Upper lobe of left lung (tissue), 6 donors: Measurements from ENCODE around the gene ARPIN. TPM values are rescaled to one million over a fixed set of nuclear protein-coding genes. Genes with fewer than 3 reads are reported as not detected.

Experiments used
- ATAC-seq, 2 donors: fragments of 200-7000 bp; cut with Tn5 transposase; one replicate each; pipeline ENCODE4 v1.9.1; 2022; ENCODE audit warnings: mild to moderate bottlenecking in 2 of 2, moderate library complexity in 2 of 2; ENCODE audit not compliant: low FRiP score in 2 of 2
- DNase-seq, 2 donors: peaks; one replicate each; pipeline ENCODE4 v3.0.0-alpha.2; 2019 to 2020
- H3K27ac ChIP-seq, 4 donors: fragments of 200-600 bp; sonication (generic); one replicate each; pipeline ENCODE4 v1.5.1; 2016 to 2019
- H3K27me3 ChIP-seq, 4 donors: fragments of 200-600 bp; sonication (generic); one replicate each; pipeline ENCODE4 v1.5.1; 2017 to 2019
- H3K36me3 ChIP-seq, 4 donors: fragments of 200-600 bp; sonication (generic); one replicate each; pipeline ENCODE4 v1.5.1; 2016 to 2019
- H3K4me1 ChIP-seq, 4 donors: fragments of 200-600 bp; sonication (generic); one replicate each; pipeline ENCODE4 v1.5.1; 2018 to 2019
- H3K4me3 ChIP-seq, 4 donors: fragments of 200-600 bp; sonication (generic); one replicate each; pipeline ENCODE4 v1.5.1; 2017 to 2019; ENCODE audit warnings: mild to moderate bottlenecking in 2 of 4, moderate library complexity in 1 of 4
- H3K9me3 ChIP-seq, 4 donors: fragments of 200-600 bp; sonication (generic); one replicate each; pipeline ENCODE4 v1.5.1; 2018 to 2019
- EP300 ChIP-seq, 4 donors: sonication (generic); formaldehyde crosslinking; IDR thresholded peaks; one replicate each; pipeline ENCODE4 v1.5.1; 2017; ENCODE audit warnings: antibody characterized with exemption in 4 of 4, control low read depth in 2 of 4
- POLR2A ChIP-seq, 4 donors: fragments of 450-650 bp; IDR thresholded peaks; one replicate each; pipeline ENCODE4 v1.5.1; 2016 to 2017; ENCODE audit warnings: antibody characterized with exemption in 4 of 4, mild to moderate bottlenecking in 2 of 4
- POLR2AphosphoS5 ChIP-seq, 2 donors: sonication (generic); formaldehyde crosslinking; IDR thresholded peaks; one replicate each; pipeline ENCODE4 v1.5.1; 2017; ENCODE audit warnings: antibody characterized with exemption in 2 of 2
- WGBS, 2 donors: methylation state at CpG; one replicate each; pipeline ENCODE4 v1.1.5; 2017 to 2018; 5-methylcytosine and 5-hydroxymethylcytosine counted together
- total RNA-seq, 6 donors: library from RNA; depleted of rRNA in 4 of 6; stranded (reverse); fragments of >200 nt in 4 of 6; gene quantifications; one replicate each; pipeline versions ENCODE4 v1.1.0 to v1.2.1, GENCODE V29; 2016 to 2021
- TF ChIP-seq, protein P1 (sequence below), 6 experiments: fragments of 450-650 bp in 4 of 6; fragments of 200-600 bp in 2 of 6; sonication (generic) in 2 of 6; IDR thresholded peaks; one replicate each; pipeline ENCODE4 v1.5.1; 2016 to 2019; ENCODE audit warnings: antibody characterized with exemption in 6 of 6
- donor health status: DM: no; HTN: no; CAD: no; lungs with moderate emphysema.
- donor health status: DM: no; HTN: yes; CAD: no; lungs with severe emphysema.

The ARPIN gene
- total RNA-seq, 6 donors from 2014 or later = 24.9 to 56.6 (median 35.1) TPM

DNA sequence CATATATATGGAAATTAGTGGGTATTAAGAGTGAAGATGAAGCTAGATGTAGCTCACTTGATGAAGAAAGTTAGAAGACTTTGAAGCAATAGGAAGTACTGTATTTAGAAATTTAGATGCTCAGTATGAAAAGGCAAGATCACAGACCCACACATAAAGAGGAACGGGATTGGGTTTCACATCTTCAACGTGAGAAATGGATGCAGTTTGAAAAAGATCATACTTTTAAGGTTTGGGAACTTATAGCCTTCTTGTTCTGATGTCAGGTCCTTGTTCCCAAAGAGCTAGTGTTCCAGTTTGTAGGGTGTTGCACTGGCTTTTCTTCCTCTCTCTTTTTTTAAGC lies 35.7 kb downstream of the ARPIN start:
- H3K36me3 ChIP-seq = peaks cover 7 to 54% (median 14%) of the 10 kb centered on the region in 4 donors
- TF ChIP-seq, protein P1, sequence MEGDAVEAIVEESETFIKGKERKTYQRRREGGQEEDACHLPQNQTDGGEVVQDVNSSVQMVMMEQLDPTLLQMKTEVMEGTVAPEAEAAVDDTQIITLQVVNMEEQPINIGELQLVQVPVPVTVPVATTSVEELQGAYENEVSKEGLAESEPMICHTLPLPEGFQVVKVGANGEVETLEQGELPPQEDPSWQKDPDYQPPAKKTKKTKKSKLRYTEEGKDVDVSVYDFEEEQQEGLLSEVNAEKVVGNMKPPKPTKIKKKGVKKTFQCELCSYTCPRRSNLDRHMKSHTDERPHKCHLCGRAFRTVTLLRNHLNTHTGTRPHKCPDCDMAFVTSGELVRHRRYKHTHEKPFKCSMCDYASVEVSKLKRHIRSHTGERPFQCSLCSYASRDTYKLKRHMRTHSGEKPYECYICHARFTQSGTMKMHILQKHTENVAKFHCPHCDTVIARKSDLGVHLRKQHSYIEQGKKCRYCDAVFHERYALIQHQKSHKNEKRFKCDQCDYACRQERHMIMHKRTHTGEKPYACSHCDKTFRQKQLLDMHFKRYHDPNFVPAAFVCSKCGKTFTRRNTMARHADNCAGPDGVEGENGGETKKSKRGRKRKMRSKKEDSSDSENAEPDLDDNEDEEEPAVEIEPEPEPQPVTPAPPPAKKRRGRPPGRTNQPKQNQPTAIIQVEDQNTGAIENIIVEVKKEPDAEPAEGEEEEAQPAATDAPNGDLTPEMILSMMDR (IDR thresholded peaks at IDR 0.05) = no peak
- no peak for TF ChIP-seq POLR2A (IDR thresholded peaks at IDR 0.05)
- TF ChIP-seq POLR2AphosphoS5 (IDR thresholded peaks at IDR 0.05) = no peak
- no peak for TF ChIP-seq EP300 (IDR thresholded peaks at IDR 0.05)
- no peak overlapping the region for H3K4me3 ChIP-seq
- H3K27ac ChIP-seq = peak overlapping the region in 3 of 4 donors; percentile 58 to 75 (median 70)
- peaks cover 0 to 7% (median 5%) of the 10 kb centered on the region in 4 donors for H3K4me1 ChIP-seq
- H3K9me3 ChIP-seq = no peaks in the 10 kb centered on the region
- no peak for DNase-seq
- WGBS, 2 donors = 59 to 77% methylated on average over 2 of the region's 2 CpGs
- no peaks in the 10 kb centered on the region for H3K27me3 ChIP-seq
- no peak for ATAC-seq

DNA sequence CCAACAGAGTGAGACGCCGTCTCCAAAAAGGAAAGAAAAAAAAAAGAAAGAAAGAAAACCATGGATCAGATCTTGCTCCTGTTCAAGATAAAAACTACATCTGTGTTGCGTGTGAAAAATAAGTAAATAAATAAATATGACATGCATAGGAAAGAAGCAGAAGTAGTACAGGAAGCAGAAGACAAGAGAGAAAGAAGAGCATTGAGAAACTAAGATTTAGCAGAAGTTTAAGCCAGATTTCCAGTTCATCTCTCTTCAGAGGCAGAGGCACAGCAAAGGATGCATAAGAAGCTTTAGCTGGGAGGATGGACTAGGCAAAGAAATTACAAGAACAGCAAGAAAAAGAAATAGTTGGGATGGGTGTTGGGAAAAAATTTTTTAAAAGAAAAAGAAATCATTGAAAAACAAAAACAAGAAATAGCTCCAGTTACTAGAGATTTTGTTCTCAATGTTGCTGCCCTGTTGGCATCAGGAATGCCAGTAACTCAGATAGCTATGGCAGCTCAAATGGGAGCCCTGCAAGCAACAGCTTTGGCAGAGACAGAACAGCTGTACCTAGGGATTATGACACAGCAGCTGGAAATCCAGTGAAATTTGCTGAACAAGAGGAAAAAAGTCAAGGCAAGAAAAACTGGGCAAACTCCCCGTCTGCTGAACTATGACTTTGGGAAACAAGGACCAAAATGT lies 36.2 kb downstream of the ARPIN start:
- WGBS, 2 donors = 84 to 85% methylated on average over 4 of the region's 4 CpGs
- DNase-seq = no peak
- H3K27me3 ChIP-seq = no peaks in the 10 kb centered on the region
- peaks cover 0 to 7% (median 5%) of the 10 kb centered on the region in 4 donors for H3K4me1 ChIP-seq
- TF ChIP-seq EP300 (IDR thresholded peaks at IDR 0.05) (no peak), POLR2AphosphoS5 (IDR thresholded peaks at IDR 0.05) (no peak), POLR2A (IDR thresholded peaks at IDR 0.05) (no peak)
- TF ChIP-seq, protein P1 (IDR thresholded peaks at IDR 0.05) = no peak
- H3K9me3 ChIP-seq = no peaks in the 10 kb centered on the region
- H3K27ac ChIP-seq = peak overlapping the region in 3 of 4 donors; percentile 58 to 75 (median 70)
- H3K4me3 ChIP-seq = no peak overlapping the region
- ATAC-seq = peak in 1 of 2 donors; percentile 38
- peaks cover 7 to 55% (median 15%) of the 10 kb centered on the region in 4 donors for H3K36me3 ChIP-seq

DNA sequence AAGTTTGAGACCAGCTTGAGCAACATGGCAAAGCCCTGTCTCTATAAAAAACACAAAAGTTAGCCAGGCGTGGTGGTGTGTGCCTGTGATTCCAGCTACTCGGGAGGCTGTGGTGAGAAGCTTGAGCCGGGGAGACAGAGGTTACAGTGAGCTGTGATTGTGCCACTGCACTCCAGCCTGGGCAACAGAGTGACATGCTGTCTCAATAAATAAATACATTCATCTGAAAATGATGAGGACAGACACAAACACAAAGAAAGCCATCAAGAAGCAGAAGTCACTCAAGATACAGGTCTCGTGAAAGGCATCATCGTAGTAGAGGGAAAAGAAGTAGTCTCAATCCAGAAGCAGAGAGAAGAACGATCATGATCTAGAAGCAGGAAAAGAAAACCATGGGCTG lies 37.0 kb downstream of the ARPIN start:
- TF ChIP-seq EP300 (IDR thresholded peaks at IDR 0.05) = no peak
- TF ChIP-seq, protein P1 (IDR thresholded peaks at IDR 0.05) = no peak
- Histone ChIP-seq H3K36me3 (peaks cover 7 to 56% (median 21%) of the 10 kb centered on the region in 4 donors), H3K27me3 (no peaks in the 10 kb centered on the region), H3K4me1 (peaks cover 0 to 7% (median 3%) of the 10 kb centered on the region in 4 donors), H3K4me3 (no peak overlapping the region), H3K27ac (peak overlapping the region in 2 of 4 donors; percentile 37 to 70), H3K9me3 (no peaks in the 10 kb centered on the region)
- DNase-seq (no peak), ATAC-seq (no peak)
- WGBS, 2 donors = 91 to 98% methylated on average over 6 of the region's 6 CpGs

DNA sequence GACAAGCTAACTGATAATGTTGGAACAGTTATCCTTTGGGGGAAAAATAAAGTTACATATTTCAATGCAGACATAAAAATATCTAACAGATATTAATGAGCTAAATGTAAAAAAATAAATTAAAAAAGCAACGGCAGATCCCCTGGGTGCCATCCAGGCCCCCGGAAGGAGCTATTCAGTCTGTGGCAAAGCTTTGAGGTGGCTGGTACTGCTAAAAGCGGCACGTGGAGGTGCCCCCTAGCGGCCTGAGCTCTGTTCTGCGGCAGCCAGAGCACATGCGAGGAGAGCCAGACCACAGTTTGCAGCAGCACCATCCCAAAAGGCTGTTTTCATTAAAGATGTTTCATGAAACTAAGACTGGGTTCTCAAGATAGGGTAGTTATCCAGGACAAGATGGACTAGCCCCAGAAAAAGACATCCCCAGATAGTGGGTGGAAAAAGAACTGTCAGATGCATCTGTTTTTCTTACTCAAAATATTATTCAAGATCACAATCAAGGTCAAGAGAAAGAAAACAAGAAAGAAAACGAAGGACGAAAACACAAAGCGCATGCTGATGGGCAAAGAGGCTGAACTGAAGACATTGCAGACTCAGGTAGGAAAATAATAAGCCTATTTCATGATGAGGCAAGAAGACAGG lies 37.7 kb downstream of the ARPIN start:
- peaks cover 8 to 63% (median 23%) of the 10 kb centered on the region in 4 donors for H3K36me3 ChIP-seq

More for the DNA sequence above, 37.7 kb downstream of the ARPIN start:
- peaks cover 0 to 7% (median 3%) of the 10 kb centered on the region in 4 donors for H3K4me1 ChIP-seq
- no peaks in the 10 kb centered on the region for H3K27me3 ChIP-seq
- H3K27ac ChIP-seq = peak overlapping the region in 1 of 4 donors; percentile 70
- WGBS, 2 donors = 27 to 30% methylated on average over 10 of the region's 10 CpGs
- peak; percentile 88 to 90 for DNase-seq
- no peaks in the 10 kb centered on the region for H3K9me3 ChIP-seq
- TF ChIP-seq EP300 (IDR thresholded peaks at IDR 0.05) = no peak
- no peak for TF ChIP-seq POLR2A (IDR thresholded peaks at IDR 0.05)
- TF ChIP-seq POLR2AphosphoS5 (IDR thresholded peaks at IDR 0.05) = no peak
- TF ChIP-seq, protein P1 (IDR thresholded peaks at IDR 0.05) = peak; percentile 68 to 91 (median 86)
- ATAC-seq = peak; percentile 86 to 96
- no peak overlapping the region for H3K4me3 ChIP-seq
